GOT3 (cell line): ENCODE results near the gene DIS3L2.
"Not testable (repeated sequence)": the region's sequence is repeated elsewhere in the genome, so short reads cannot be mapped to it uniquely, and the experiment has no call there.

Source experiments
- DNase-seq: peaks from one replicate; lab custom pipeline; 2025; ENCODE audit warnings: mixed read lengths; lab: John Stamatoyannopoulos, UW

DIS3L2 gene

DNA sequence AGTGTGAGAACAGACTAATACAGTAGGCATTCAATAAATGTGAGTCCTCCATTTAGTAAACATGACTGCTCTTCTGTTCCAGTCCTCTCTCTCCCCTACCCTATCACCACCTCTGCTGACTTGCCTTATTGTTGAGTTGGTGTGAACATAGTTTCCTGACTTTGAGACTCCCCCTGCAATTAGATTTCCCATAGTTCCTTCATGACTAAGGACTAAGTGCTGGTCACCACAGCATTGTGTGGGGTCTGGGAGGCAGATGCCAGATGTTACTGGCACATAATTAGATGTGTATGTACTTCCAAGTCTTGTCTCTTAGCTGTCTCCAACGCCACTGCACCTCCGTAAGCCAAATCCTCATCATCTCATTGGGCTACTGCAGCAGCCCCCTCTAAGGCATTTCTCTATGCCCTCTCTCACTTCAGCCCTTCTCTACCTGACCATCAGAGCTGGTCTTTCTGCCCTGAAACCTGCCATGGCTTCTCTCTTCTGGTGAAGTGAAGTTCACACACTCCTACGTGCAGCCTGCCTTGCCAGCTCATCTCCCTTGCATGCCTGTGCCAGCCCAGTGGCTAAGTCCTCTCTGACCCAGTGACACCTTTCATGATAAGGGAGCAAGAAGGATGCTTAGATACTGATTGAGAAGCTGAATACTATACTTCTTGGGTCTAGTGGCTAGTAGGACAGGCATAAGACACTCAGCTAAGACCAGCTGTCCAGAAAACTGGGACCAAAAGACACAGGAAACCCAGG, 335.4 kb downstream of the DIS3L2 start:
- DNase-seq, result no peak

DNA sequence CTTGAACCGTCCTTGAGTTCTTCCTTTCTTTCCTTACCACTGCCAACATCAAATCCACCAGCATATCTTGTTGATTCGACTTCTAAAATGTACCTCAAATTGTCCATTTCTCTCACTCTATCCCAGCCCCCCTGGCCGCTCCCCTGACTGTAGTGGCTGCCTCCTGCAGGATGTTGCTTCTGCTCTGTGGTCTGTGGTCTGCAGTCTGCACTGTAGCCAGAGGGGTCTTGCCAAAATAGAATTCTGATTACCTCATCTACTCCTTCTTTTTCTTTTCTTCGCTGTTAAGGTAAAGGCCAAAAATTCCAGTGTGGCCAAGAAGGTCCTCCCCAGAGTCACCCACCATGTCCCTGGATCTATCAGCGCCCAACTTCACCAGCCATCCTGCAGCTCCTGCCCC, 337.6 kb downstream of the DIS3L2 start:
- no peak for DNase-seq

DNA sequence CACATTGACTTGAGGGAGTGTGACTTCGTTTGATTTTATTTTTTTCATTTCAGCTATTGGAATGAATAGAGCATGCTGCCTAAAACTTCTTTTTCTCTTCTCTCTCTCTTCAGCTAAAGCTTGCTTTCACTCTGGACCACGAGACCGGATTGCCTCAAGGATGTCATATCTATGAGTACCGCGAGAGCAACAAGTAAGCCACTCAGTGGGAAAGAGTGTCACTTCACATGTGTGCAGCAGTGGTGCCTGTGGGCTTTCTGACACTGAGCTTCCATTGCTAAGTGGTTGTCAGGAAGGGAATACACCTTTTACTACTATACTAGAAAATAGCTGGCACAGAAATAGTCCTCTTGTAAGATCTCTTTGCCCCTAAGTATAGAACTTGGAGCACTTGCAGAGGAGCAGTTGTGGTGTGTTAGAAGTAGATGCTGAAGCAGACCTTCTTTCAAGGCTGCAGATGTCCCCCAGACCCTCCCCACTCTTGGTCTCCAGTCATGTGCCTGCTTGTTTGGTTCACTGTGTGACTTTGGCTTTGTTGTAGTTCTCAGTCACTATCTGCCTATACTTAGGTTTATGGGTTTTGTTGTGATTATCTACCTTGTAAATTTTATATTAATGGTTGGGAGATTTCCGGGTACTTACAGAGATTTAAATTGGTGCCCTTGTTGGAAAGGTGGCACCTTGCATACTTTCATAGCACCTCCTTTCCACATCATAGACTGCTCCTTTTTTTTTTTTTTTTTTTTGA, 338.6 kb downstream of the DIS3L2 start:
- DNase-seq, result no peak

DNA sequence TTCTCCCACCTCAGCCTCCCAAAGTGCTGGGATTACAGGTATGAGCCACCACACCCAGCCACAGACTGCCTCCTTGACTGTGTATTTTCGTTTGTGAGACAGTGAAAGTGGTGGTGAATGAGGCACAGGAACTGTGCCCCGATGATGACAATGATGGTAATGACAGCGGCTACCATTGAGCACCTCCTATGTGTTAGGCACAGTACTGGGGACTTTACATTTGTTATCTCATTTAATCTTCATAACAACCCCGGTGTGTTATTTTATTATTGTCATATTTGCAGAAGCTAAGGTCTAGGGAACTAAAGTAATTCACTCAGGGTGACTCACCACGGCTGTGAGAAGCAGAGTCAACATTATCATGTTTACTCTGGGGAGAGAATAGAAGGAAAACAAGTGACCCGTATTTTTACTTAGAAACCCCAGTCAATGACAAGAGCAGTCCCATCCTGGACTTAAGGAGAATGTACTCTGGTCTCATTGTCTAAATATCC, 339.4 kb downstream of the DIS3L2 start:
- no peak for DNase-seq

DNA sequence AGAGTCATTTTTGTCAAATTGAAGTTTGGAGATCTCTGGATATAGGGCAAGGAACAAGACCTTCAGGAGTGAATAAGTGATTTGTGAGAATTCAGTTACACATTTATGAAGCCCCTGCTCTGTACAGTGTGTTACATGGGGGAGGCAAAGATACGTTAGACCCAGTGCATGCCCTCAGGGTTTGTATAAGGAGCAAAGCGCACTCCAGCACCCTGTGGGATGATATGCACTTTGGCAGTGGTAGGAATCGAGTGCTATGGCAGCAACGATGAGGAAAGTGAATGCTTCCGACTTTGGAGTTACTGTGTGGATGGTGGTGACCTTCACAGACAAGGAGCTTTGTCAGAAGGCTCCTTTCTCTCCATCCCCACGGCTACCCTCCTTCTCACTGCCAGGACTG, 342.7 kb downstream of the DIS3L2 start:
- DNase-seq, result no peak

DNA sequence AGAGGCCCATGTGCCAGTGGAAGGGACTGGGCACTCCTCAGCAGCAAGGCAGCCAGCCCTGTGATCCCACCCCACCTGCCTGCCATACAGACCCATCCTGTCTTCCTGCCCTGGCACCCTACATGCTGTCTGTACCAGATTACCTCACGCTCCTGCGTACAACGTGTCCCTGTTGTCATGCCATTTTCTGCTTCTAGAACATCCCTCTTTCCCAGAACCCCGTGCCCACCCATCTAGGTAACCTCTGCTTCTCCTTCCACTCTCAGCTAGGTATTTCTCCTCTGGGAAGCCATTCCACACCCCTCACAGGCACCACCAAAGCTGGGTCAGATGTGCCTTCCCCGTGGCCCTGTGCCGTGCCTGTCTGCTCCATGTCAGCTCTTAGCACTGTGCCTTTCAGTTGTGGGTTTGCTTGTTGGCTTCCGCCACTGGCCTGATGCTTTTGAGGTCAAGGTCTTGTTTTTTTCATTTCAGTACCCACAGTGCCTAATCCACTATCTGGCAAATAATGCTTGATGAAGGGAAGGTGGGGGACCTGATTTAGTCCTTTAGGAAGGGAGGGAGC, 345.3 kb downstream of the DIS3L2 start:
- no peak for DNase-seq

- no peak for DNase-seq
These were observed 346.3 kb downstream of the DIS3L2 start for GRCh38 chr2:232307854-232308253.

- DNase-seq, result no peak
These were observed 347.5 kb downstream of the DIS3L2 start for GRCh38 chr2:232308986-232309385.

- DNase-seq, result no peak
These were observed 348.1 kb downstream of the DIS3L2 start for GRCh38 chr2:232309592-232309991.

GRCh38 chr2:232310121-232310520, 348.6 kb downstream of the DIS3L2 start:
- no peak for DNase-seq

DNA sequence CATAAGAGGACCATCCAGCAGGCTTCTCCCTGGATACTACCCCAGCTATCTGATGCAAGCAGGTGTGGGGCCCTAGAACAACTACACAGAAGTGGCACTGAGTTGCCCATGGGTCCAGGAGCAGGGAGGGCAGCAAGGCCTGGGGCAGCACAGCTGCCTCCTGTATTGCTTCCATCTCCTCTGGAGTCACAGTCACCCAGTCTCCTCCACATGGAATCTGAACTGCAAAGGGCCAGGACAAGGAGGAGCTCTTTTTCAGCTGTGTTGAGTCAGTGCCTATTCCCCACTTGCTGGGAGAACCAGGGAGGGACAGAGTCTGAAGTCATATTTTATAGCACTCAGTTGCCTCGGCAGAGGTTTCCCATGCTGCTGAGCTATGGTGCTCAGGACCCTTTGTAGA, 349.2 kb downstream of the DIS3L2 start:
- no peak for DNase-seq

GRCh38 chr2:232313645-232314044, 352.1 kb downstream of the DIS3L2 start:
- not testable (repeated sequence) for DNase-seq

GRCh38 chr2:232315049-232315922, 353.8 kb downstream of the DIS3L2 start:
- DNase-seq, result no peak

DNA sequence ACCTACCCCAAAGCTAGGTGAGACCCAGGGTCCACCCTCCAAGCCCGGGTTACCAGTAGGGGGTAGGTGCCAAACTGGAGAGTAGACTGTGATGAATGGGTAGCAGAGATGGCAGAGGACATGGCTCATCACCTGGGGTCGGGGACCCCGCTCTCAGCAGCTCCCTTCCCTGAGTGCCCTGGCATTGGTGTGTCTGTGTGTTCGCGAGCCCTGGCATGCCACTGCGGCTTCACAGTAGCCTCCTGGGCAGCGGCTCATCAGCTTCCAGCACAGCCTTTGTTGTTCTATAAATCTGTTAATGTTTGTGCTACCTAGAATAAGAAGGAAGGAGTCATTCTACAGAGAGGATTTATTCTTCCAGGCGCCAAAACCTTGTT, 354.4 kb downstream of the DIS3L2 start:
- DNase-seq, result no peak

- no peak for DNase-seq
These were observed 355.2 kb downstream of the DIS3L2 start for GRCh38 chr2:232316461-232317330.

DNA sequence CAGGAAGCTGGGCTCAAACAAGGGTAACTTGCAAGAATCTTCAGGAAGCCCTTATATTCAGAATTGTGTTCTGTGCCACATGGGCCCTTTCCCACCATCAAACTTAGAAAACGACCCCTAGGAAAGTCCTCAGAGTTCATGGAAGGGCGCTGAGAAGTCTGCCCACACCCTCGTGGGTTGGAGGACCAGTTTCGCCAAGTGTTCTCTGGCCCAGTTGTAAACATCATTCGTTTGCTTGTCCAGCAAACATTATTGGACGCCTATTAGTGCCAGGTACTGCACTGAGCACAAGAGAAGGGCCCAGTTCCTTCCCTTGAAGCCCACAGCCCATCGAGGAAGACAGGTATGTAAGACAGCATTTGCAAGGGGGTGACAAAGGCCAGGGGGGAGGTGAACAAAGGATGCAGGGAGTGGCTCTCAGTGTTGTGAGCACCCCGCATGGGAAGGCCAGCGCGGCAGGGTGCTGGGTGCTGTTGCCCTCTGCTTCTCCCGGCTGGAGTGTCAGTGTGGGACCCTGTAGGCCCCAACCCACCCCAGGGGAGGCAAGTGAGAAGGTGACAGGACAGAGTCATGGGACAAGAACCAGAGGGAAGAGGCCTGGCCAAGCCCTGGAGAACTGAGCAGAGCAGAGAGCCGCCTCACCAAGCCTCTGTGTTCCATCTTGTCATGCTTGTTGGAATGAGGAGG, 356.8 kb downstream of the DIS3L2 start:
- DNase-seq, result no peak

DNA sequence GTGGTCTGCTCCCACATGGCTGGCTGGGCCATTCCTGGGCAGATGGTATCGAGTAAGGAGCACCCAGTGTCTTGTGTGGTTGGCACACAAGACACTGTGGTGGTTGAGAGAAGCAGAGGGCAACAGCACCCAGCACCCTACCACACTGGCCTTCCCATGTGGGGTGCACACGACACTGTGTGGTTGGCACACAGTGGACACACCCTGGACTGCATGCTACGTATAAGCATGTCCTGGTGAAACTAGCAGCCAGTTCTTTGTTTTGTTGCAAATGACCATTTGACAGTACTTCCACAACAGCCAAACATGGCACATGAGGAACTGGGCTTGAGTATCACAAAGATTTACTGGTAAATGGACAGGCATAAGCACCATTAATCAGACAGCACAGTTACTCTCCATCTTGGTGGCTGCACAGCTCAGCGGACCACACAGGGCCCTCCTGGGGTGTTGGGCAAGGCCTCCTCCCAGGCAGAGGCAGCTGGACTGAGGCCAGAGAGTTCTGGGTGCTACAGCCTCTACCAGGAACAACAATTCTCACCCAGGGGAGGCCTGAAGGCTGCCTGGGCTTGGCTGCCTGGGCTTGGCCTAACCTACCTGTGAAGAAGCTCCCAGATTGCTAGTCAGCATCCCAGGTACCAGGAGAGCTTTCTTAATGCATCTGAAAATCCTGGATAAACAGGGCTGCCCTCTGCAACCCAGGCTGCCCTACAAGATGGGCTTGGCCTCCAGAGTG, 357.7 kb downstream of the DIS3L2 start:
- no peak for DNase-seq

- no peak for DNase-seq
These were observed 358.4 kb downstream of the DIS3L2 start for GRCh38 chr2:232319803-232320442.

DNA sequence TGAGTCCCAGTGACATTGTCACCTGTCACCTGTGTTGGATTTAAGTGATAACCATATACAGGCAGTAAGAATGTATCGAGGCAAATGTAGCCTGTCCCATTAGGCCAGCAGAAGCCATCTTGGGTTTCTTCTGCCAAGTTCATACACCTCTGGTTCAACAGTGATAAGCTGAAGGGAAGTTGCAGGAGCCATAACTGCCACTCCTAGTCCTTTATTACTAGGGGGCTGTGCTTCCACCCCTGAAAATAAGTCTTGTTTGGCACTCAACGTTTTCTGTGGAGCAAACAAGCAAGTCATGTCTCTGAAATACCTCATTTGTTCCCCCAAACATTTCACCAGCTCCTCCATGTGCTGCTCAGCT, 358.9 kb downstream of the DIS3L2 start:
- DNase-seq, result no peak
